Spleen (tissue), 11 donors: ENCODE results near the gene CFD. TPM values are rescaled to one million over a fixed set of nuclear protein-coding genes. Genes with fewer than 3 reads are reported as not detected.
A peak's percentile ranks its signal among the peaks of the same experiment; 100 is the strongest.

ENCODE experiments used
- DNase-seq: peaks from one replicate; pipeline ENCODE4 v3.0.0-alpha.2; 2020
- H3K27ac ChIP-seq, 8 donors: fragments of 200-600 bp; sonication (generic) in 7 of 8; 1 replicate in 4 of 8; 2 replicates in 4 of 8; pipeline versions ENCODE4 v1.5.0 to v1.8.0; 2016 to 2021; ENCODE audit warnings: inconsistent platforms in 4 of 8, mild to moderate bottlenecking in 4 of 8, moderate library complexity in 1 of 8
- H3K27me3 ChIP-seq, 7 donors: fragments of 200-600 bp; sonication (generic) in 6 of 7; replicated peaks in 1 of 7; 1 replicate in 4 of 7; 2 replicates in 3 of 7; pipeline versions ENCODE4 v1.5.0 to v1.8.0; 2016 to 2021; ENCODE audit warnings: inconsistent platforms in 3 of 7, mild to moderate bottlenecking in 1 of 7
- H3K36me3 ChIP-seq, 6 donors: fragments of 200-600 bp; sonication (generic) in 5 of 6; 1 replicate in 4 of 6; 2 replicates in 2 of 6; pipeline versions ENCODE4 v1.5.0 to v1.8.0; 2016 to 2021; ENCODE audit warnings: inconsistent platforms in 2 of 6
- H3K4me1 ChIP-seq, 6 donors: fragments of 200-600 bp; sonication (generic) in 5 of 6; 1 replicate in 3 of 6; 2 replicates in 3 of 6; pipeline versions ENCODE4 v1.5.0 to v1.8.0; 2016 to 2021; ENCODE audit warnings: inconsistent platforms in 3 of 6
- H3K4me3 ChIP-seq, 8 donors: fragments of 200-600 bp; sonication (generic) in 7 of 8; 1 replicate in 4 of 8; 2 replicates in 4 of 8; pipeline versions ENCODE4 v1.5.0 to v1.8.0; 2016 to 2021; ENCODE audit warnings: inconsistent platforms in 4 of 8, mild to moderate bottlenecking in 4 of 8, moderate library complexity in 2 of 8
- H3K9me3 ChIP-seq, 8 donors: fragments of 200-600 bp; sonication (generic) in 7 of 8; 1 replicate in 4 of 8; 2 replicates in 4 of 8; pipeline versions ENCODE4 v1.5.0 to v1.8.0; 2016 to 2021; ENCODE audit warnings: inconsistent platforms in 4 of 8
- CTCF ChIP-seq, 11 experiments: fragments of 200-600 bp in 7 of 11; fragments of 450-650 bp in 4 of 11; sonication (generic) in 4 of 11; IDR thresholded peaks in 8 of 11; conservative IDR thresholded peaks in 3 of 11; 1 replicate in 7 of 11; 2 replicates in 4 of 11; pipeline versions ENCODE4 v1.4.0 to v1.8.0; 2016 to 2021; ENCODE audit warnings: antibody characterized with exemption in 11 of 11, inconsistent platforms in 4 of 11, mild to moderate bottlenecking in 1 of 11
- POLR2A ChIP-seq, 3 donors: fragments of 450-650 bp; IDR thresholded peaks; one replicate each; pipeline ENCODE4 v1.5.1; 2017; ENCODE audit warnings: antibody characterized with exemption in 3 of 3, mild to moderate bottlenecking in 1 of 3
- POLR2AphosphoS5 ChIP-seq, 3 donors: sonication (generic); formaldehyde crosslinking; IDR thresholded peaks; one replicate each; pipeline ENCODE4 v1.5.1; 2017; ENCODE audit warnings: antibody characterized with exemption in 3 of 3
- WGBS, 5 donors: extraction: QIAGEN DNeasy Blood & Tissue Kit in 3 of 5; methylation state at CpG; one replicate each; pipeline versions ENCODE4 v1.1.5 to v1.1.7; 2013 to 2018; 5-methylcytosine and 5-hydroxymethylcytosine counted together
- intact Hi-C: fragments of 100-400 bp; cut with DNase I; formaldehyde crosslinking; loops from one replicate; pipeline ENCODE4 v1.15.0; 2023; ENCODE audit warnings: low total_unique reads
- polyA plus RNA-seq, 3 donors: library from polyadenylated mRNA; stranded (reverse); fragments of 200-250 nt; gene quantifications; one replicate each; pipeline ENCODE4 v1.2.1, GENCODE V29; 2013
- total RNA-seq, 7 donors: library from RNA; depleted of rRNA in 3 of 7; stranded (reverse); fragments of >200 nt in 3 of 7; fragmentation: NEBNext Ultra II Directional in 4 of 7; extraction: Animal tissue kit (Norgen Biotek cat#: 25700) in 4 of 7; gene quantifications; one replicate each; pipeline versions ENCODE4 v1.1.0 to v1.2.1, GENCODE V29; 2016 to 2021
- donor health status: healthy with polysubstance abuse.
- donor health status: DM: no; HTN: no; CAD: no; lungs with moderate emphysema.
- donor health status: DM: no; HTN: no; CAD: no.
- donor health status: Bipolar disorder and iron deficiency.
- donor health status: healthy.
- donor health status: DM: no; HTN: no; CAD: no.
- donor health status: DM: yes; HTN: yes; CAD: no.

The CFD gene
- total and polyA plus RNA-seq, 10 donors: 6.6 to 59.5 (median 24.2) TPM

- no peak overlapping the region for H3K4me3 ChIP-seq
- H3K4me1 ChIP-seq: peaks cover 0 to 64% (median 19%) of the 10 kb centered on the region in 6 donors
- no peak for DNase-seq
- no peaks in the 10 kb centered on the region for H3K27me3 ChIP-seq
- TF ChIP-seq POLR2A (IDR thresholded peaks at IDR 0.05) (no peak), POLR2AphosphoS5 (IDR thresholded peaks at IDR 0.05) (no peak), CTCF (IDR thresholded peaks at IDR 0.05 in 8 of 11, conservative IDR thresholded peaks at IDR 0.05 in 3 of 11) (no peak)
- 88 to 93% (median 91%) methylated on average over 15 of the region's 15 CpGs for WGBS, 5 donors
- peak overlapping the region in 3 of 8 donors; percentile 13 to 42 (median 40) for H3K27ac ChIP-seq
- H3K36me3 ChIP-seq: peaks cover 0 to 86% (median 43%) of the 10 kb centered on the region in 6 donors
- no peaks in the 10 kb centered on the region for H3K9me3 ChIP-seq
- intact Hi-C loops: no loop called here
Observed at GRCh38 chr19:900043-900301, 40.5 kb downstream of the CFD start.

GRCh38 chr19:900302-901111, 41.0 kb downstream of the CFD start:
- Histone ChIP-seq H3K27me3 (no peaks in the 10 kb centered on the region), H3K4me3 (no peak overlapping the region), H3K4me1 (peaks cover 0 to 68% (median 19%) of the 10 kb centered on the region in 6 donors), H3K36me3 (peaks cover 0 to 86% (median 43%) of the 10 kb centered on the region in 6 donors), H3K27ac (peak overlapping the region in 3 of 8 donors; percentile 13 to 42 (median 40)), H3K9me3 (no peaks in the 10 kb centered on the region)
- WGBS, 5 donors: 79 to 89% (median 85%) methylated on average over 30 of the region's 30 CpGs
- no peak for DNase-seq
- TF ChIP-seq POLR2AphosphoS5 (IDR thresholded peaks at IDR 0.05): peak in 1 of 3 donors; percentile 61
- no peak for TF ChIP-seq CTCF (IDR thresholded peaks at IDR 0.05 in 8 of 11, conservative IDR thresholded peaks at IDR 0.05 in 3 of 11)
- no peak for TF ChIP-seq POLR2A (IDR thresholded peaks at IDR 0.05)
- intact Hi-C loops: no loop called here

- no peaks in the 10 kb centered on the region for H3K27me3 ChIP-seq
- peak overlapping the region in 1 of 8 donors; percentile 42 for H3K27ac ChIP-seq
- DNase-seq: no peak
- no peak overlapping the region for H3K4me3 ChIP-seq
- TF ChIP-seq POLR2AphosphoS5 (IDR thresholded peaks at IDR 0.05) (peak in 1 of 3 donors; percentile 51), POLR2A (IDR thresholded peaks at IDR 0.05) (no peak)
- H3K36me3 ChIP-seq: peaks cover 0 to 80% (median 40%) of the 10 kb centered on the region in 6 donors
- 87 to 92% (median 92%) methylated on average over 17 to 27 of the region's 27 CpGs for WGBS, 5 donors
- no peaks in the 10 kb centered on the region for H3K9me3 ChIP-seq
- H3K4me1 ChIP-seq: peaks cover 0 to 78% (median 27%) of the 10 kb centered on the region in 6 donors
- intact Hi-C loops: no loop called here
Observed at GRCh38 chr19:901216-902092, 42.0 kb downstream of the CFD start.

- WGBS, 5 donors: 70 to 83% (median 74%) methylated on average over 7 of the region's 7 CpGs
- no peak overlapping the region for H3K4me3 ChIP-seq
- peaks cover 2 to 84% (median 33%) of the 10 kb centered on the region in 6 donors for H3K4me1 ChIP-seq
- no peak for DNase-seq
- H3K27me3 ChIP-seq: no peaks in the 10 kb centered on the region
- peaks cover 0 to 74% (median 34%) of the 10 kb centered on the region in 6 donors for H3K36me3 ChIP-seq
- H3K9me3 ChIP-seq: no peaks in the 10 kb centered on the region
- H3K27ac ChIP-seq: peak overlapping the region in 1 of 8 donors; percentile 13
- intact Hi-C loops: no loop called here
- TF ChIP-seq POLR2A (IDR thresholded peaks at IDR 0.05) (no peak), POLR2AphosphoS5 (IDR thresholded peaks at IDR 0.05) (peak in 1 of 3 donors; percentile 0)
Observed at GRCh38 chr19:902093-902370, 42.6 kb downstream of the CFD start.
